ENCODE results near the gene GTPBP4.

- no peak for TF ChIP-seq CTCF (IDR thresholded peaks at IDR 0.05)
- TF ChIP-seq EZH2 (IDR thresholded peaks at IDR 0.05), result no peak
- TF ChIP-seq EZH2phosphoT487 (IDR thresholded peaks at IDR 0.05), result no peak
Observed at GRCh38 chr10:1025683-1026082, 37.4 kb downstream of the GTPBP4 start, which contains the start of gene IDI2.

All from neural progenitor cell (in vitro differentiated cells).